ENCODE measurements around the gene EIF2D.

Gene EIF2D

DNA sequence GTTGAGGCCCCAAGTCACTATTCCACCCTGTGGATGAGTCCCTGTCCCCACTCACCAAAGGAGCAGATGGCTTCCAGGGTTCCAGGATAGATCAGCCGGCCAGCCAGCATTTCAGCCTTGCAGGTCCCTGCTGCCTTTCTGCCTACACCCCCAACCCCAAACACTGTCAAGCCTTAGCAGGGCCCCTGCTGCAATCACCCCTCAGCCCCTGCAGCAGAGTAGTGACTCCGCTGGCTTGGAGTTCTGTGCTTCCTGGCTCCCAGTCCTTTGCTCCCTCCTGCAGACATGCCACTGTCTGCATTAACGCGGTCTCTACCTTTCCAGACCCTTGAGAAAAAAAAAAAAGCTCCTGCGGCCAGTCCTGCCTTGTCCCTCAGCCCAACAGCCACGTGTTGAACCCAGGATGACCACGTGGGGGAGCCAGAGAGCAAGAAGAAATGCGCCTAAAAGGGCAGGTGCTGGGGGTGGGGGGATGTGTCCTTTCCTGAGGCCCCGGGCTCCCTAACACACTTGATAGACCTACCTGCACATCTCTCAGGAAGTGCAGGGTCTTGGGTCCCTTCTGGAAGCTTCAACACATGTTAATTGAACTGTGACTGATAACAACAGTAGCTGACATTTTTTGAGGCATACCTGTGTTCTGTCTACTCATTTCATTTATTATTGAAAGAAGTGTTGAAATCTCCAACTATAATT lies 67.6 kb downstream of the EIF2D start:
- DNase-seq, result peak; percentile 32

Measured in midbrain (tissue), 1 donor.